ENCODE measurements around the gene PACSIN2. TPM values are rescaled to one million over a fixed set of nuclear protein-coding genes. Genes with fewer than 3 reads are reported as not detected.
"Not testable (repeated sequence)": the region's sequence is repeated elsewhere in the genome, so short reads cannot be mapped to it uniquely, and the experiment has no call there.

Gene PACSIN2
- 10 to 100 TPM; 57.4 to 68.7 (median 66.4) TPM for polyA plus RNA-seq (ENCODE audit: insufficient read depth in 1 of 5, insufficient read length in 5 of 5, low replicate concordance in 1 of 5)
- long read RNA-seq, donor 1, transcript PACSIN2-201 (11 exons, 3,249 nt), result major isoform, 15 of 27 reads
- long read RNA-seq, donor 1, partial matches to known transcripts, result 12 of 27 reads
- long read RNA-seq, donor 1, other reads (novel, unspliced or antisense), result 0 of 27 reads
- long read RNA-seq, donor 2, transcript PACSIN2-201 (11 exons, 3,249 nt), result major isoform, 6 of 11 reads
- long read RNA-seq, donor 2, partial matches to known transcripts, result 5 of 11 reads
- long read RNA-seq, donor 2, other reads (novel, unspliced or antisense), result 0 of 11 reads
- long read RNA-seq, donor 3, transcript PACSIN2-201 (11 exons, 3,249 nt), result major isoform, 10 of 23 reads
- long read RNA-seq, donor 3, partial matches to known transcripts, result 13 of 23 reads
- long read RNA-seq, donor 3, other reads (novel, unspliced or antisense), result 0 of 23 reads
- long read RNA-seq, donor 4, partial matches to known transcripts, result 0 of 3 reads
- long read RNA-seq, donor 4, other reads (novel, unspliced or antisense), result 0 of 3 reads
- long read RNA-seq, donor 5, transcript PACSIN2-201 (11 exons, 3,249 nt), result major isoform, 10 of 27 reads
- long read RNA-seq, donor 5, partial matches to known transcripts, result 17 of 27 reads
- long read RNA-seq, donor 5, other reads (novel, unspliced or antisense), result 0 of 27 reads
- long read RNA-seq, donor 6, transcript PACSIN2-201 (11 exons, 3,249 nt), result major isoform, 11 of 17 reads
- long read RNA-seq, donor 6, partial matches to known transcripts, result 6 of 17 reads
- long read RNA-seq, donor 6, other reads (novel, unspliced or antisense), result 0 of 17 reads
- long read RNA-seq, donor 7, transcript PACSIN2-201 (11 exons, 3,249 nt), result major isoform, 19 of 19 reads
- long read RNA-seq, donor 7, partial matches to known transcripts, result 0 of 19 reads
- long read RNA-seq, donor 7, other reads (novel, unspliced or antisense), result 0 of 19 reads
- long read RNA-seq, donor 8, transcript PACSIN2-201 (11 exons, 3,249 nt), result major isoform, 6 of 6 reads
- long read RNA-seq, donor 8, partial matches to known transcripts, result 0 of 6 reads
- long read RNA-seq, donor 8, other reads (novel, unspliced or antisense), result 0 of 6 reads

GRCh38 chr22:43014869-43015676 is at the start of gene PACSIN2:
Gene PACSIN2, minus strand, starts transcription at chr22:43015149. Its CDS starts 103,069 bp downstream, at chr22:42912080.
- DNase-seq, result peak; percentile 97

- no peak for DNase-seq
These were observed 45.2 kb upstream of the PACSIN2 start for GRCh38 chr22:43060183-43060582.

- no peak for DNase-seq
These were observed 42.7 kb upstream of the PACSIN2 start for GRCh38 chr22:43057641-43058040.

- DNase-seq, result no peak
These were observed 38.2 kb upstream of the PACSIN2 start for GRCh38 chr22:43053176-43053575.

GRCh38 chr22:43050995-43051394 is 36.0 kb upstream of the PACSIN2 start:
- no peak for DNase-seq

GRCh38 chr22:43047605-43048004 is 32.7 kb upstream of the PACSIN2 start:
- DNase-seq, result no peak

GRCh38 chr22:43044290-43044712 is 29.4 kb upstream of the PACSIN2 start:
- no peak for DNase-seq

- no peak for DNase-seq
These were observed 27.3 kb upstream of the PACSIN2 start for GRCh38 chr22:43042101-43042780.

GRCh38 chr22:43039800-43040199 is 24.9 kb upstream of the PACSIN2 start:
- DNase-seq, result peak in 1 of 2 donors; percentile 13

GRCh38 chr22:43038325-43038724 is 23.4 kb upstream of the PACSIN2 start:
- no peak for DNase-seq

GRCh38 chr22:43036282-43036829 is 21.4 kb upstream of the PACSIN2 start:
- DNase-seq, result no peak

- DNase-seq, result no peak
These were observed 20.3 kb upstream of the PACSIN2 start for GRCh38 chr22:43035250-43035649.

- no peak for DNase-seq
These were observed 16.7 kb upstream of the PACSIN2 start for GRCh38 chr22:43031617-43032016.

- DNase-seq, result no peak
These were observed 3.7 kb upstream of the PACSIN2 start for GRCh38 chr22:43018615-43019014.

- no peak for DNase-seq
These were observed 2.8 kb upstream of the PACSIN2 start for GRCh38 chr22:43017525-43018460.

- DNase-seq, result not testable (repeated sequence)
These were observed 1.2 kb upstream of the PACSIN2 start for GRCh38 chr22:43016150-43016549.

GRCh38 chr22:43015677-43016042 is 711 bp upstream of the PACSIN2 start:
- no peak for DNase-seq

GRCh38 chr22:43014316-43014868 is 557 bp downstream of the PACSIN2 start:
- DNase-seq, result no peak

All from right lung (tissue), 10 donors.